Glutamatergic neuron (in vitro differentiated cells): ENCODE results near the gene CAMKK1. TPM values are rescaled to one million over a fixed set of nuclear protein-coding genes. Genes with fewer than 3 reads are reported as not detected.

Experiments used
- DNase-seq: peaks from one replicate; pipeline ENCODE4 v3.0.0; 2022
- H3K27ac Mint-ChIP-seq: one replicate; pipeline ENCODE4 v1.8.0; 2020; ENCODE audit warnings: mild to moderate bottlenecking, mixed read lengths, inconsistent platforms; ENCODE audit not compliant: unreplicated experiment
- H3K27me3 Mint-ChIP-seq: one replicate; pipeline ENCODE4 v1.8.0; 2020; ENCODE audit warnings: mild to moderate bottlenecking, moderate library complexity, mixed read lengths, inconsistent platforms; ENCODE audit not compliant: unreplicated experiment
- H3K36me3 Mint-ChIP-seq: one replicate; pipeline ENCODE4 v1.8.0; 2020; ENCODE audit warnings: mild to moderate bottlenecking, mixed read lengths, inconsistent platforms; ENCODE audit not compliant: unreplicated experiment
- H3K4me1 Mint-ChIP-seq: one replicate; pipeline ENCODE4 v1.8.0; 2020; ENCODE audit warnings: mild to moderate bottlenecking, low read depth, mixed read lengths, inconsistent platforms; ENCODE audit not compliant: unreplicated experiment
- H3K4me3 Mint-ChIP-seq: one replicate; pipeline ENCODE4 v1.8.0; 2020; ENCODE audit warnings: mild to moderate bottlenecking, mixed read lengths, inconsistent platforms; ENCODE audit not compliant: unreplicated experiment
- H3K9me3 Mint-ChIP-seq: one replicate; pipeline ENCODE4 v1.8.0; 2020; ENCODE audit warnings: mild to moderate bottlenecking, moderate library complexity, mixed read lengths, inconsistent platforms; ENCODE audit not compliant: unreplicated experiment
- CTCF ChIP-seq: fragments of 200-600 bp; sonication (generic); IDR thresholded peaks from one replicate; pipeline ENCODE4 v1.5.0; 2021; ENCODE audit not compliant: partially characterized antibody, unreplicated experiment
- total RNA-seq: library from RNA; stranded (reverse); fragmentation: NEBNext Ultra II Directional; extraction: Animal tissue kit (Norgen Biotek cat#: 25700); gene quantifications from one replicate; pipeline ENCODE4 v1.2.1, GENCODE V29; 2021; ENCODE audit not compliant: unreplicated experiment

CAMKK1 gene
- total RNA-seq, 1 donor from 2014 or later: 41.3 TPM

DNA sequence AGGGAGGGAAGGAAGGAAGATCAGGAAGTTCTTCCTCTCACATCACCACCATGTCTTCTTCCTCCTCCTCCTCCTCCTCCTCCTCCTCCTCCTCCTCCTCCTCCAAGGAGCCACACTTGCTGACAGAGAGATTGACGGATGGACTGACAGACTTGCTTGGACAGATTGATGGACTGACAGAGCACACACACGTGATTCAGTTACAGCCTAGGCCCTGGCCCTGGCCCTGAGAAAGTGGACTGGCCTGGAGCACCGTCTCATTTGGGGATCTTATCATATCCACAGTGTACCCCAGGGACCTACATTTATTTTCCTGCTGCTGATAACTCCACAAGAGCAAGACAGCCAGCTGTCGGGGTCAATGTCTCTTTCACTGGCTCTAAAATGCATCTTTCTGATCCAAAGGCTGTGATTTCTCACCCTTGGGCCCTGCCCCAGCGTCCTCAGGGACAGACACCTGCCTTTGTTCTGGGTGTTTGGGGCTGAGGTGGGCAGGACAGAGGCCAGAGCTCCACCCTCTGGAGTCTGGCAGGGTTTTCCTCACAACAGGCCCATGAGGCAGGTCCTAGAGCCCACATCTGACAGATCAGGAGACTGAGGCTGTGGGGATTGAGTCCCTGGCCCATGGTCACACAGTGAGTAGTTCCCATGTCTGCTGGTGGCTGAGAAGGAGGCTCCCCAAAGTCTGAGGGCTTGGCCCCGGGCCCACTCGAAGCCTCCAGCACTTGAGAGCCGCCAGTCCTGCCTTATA, 25.7 kb upstream of the CAMKK1 start:
- peaks cover 4% of the 10 kb centered on the region for H3K27me3 Mint-ChIP-seq
- no peak for TF ChIP-seq CTCF
- peaks cover 11% of the 10 kb centered on the region for H3K4me1 Mint-ChIP-seq
- no peak overlapping the region for H3K27ac Mint-ChIP-seq
- DNase-seq: no peak
- no peak overlapping the region for H3K4me3 Mint-ChIP-seq
- no peaks in the 10 kb centered on the region for H3K36me3 Mint-ChIP-seq
- H3K9me3 Mint-ChIP-seq: peaks cover 2% of the 10 kb centered on the region

GRCh38 chr17:3917391-3917931, 24.6 kb upstream of the CAMKK1 start:
- H3K27me3 Mint-ChIP-seq: peaks cover 4% of the 10 kb centered on the region
- H3K4me1 Mint-ChIP-seq: peaks cover 10% of the 10 kb centered on the region
- no peak for DNase-seq
- no peak overlapping the region for H3K4me3 Mint-ChIP-seq
- H3K36me3 Mint-ChIP-seq: no peaks in the 10 kb centered on the region
- peaks cover 2% of the 10 kb centered on the region for H3K9me3 Mint-ChIP-seq
- H3K27ac Mint-ChIP-seq: no peak overlapping the region
- no peak for TF ChIP-seq CTCF

GRCh38 chr17:3916825-3917224, 24.0 kb upstream of the CAMKK1 start:
- Mint-ChIP-seq H3K27ac (no peak overlapping the region), H3K36me3 (no peaks in the 10 kb centered on the region), H3K4me1 (peaks cover 13% of the 10 kb centered on the region), H3K9me3 (peaks cover under 1% of the 10 kb centered on the region), H3K27me3 (peaks cover 4% of the 10 kb centered on the region), H3K4me3 (no peak overlapping the region)
- DNase-seq: no peak
- TF ChIP-seq CTCF: no peak

GRCh38 chr17:3915995-3916696, 23.3 kb upstream of the CAMKK1 start, which contains the start of gene P2RX1:
TSS of gene P2RX1 (minus strand) at chr17:3916465. CDS start at chr17:3916225, 240 bp downstream.
- H3K27ac Mint-ChIP-seq: no peak within 1 kb of the TSS
- H3K4me3 Mint-ChIP-seq: no peak within 1 kb of the TSS
- no peaks in the 10 kb centered on the region for H3K36me3 Mint-ChIP-seq
- H3K27me3 Mint-ChIP-seq: peaks cover 9% of the 10 kb centered on the region
- TF ChIP-seq CTCF: no peak
- DNase-seq: no peak
- H3K4me1 Mint-ChIP-seq: peaks cover 17% of the 10 kb centered on the region
- peaks cover 4% of the 10 kb centered on the region for H3K9me3 Mint-ChIP-seq
